Lung (tissue), 12 donors: ENCODE data around the gene CEP78. TPM values are rescaled to one million over a fixed set of nuclear protein-coding genes. Genes with fewer than 3 reads are reported as not detected.

ENCODE experiments used
- ATAC-seq: fragments of 200-7000 bp; cut with Tn5 transposase; one replicate; pipeline ENCODE4 v1.9.1; 2020; ENCODE audit warnings: moderate number of reproducible peaks; ENCODE audit not compliant: insufficient read depth, low FRiP score
- DNase-seq, 3 donors: peaks; one replicate each; pipeline ENCODE4 v3.0.0-alpha.2; 2013 to 2017
- H3K27ac ChIP-seq, 2 donors: one replicate each; pipeline ENCODE4 v1.5.1; 2013; ENCODE audit warnings: mild to moderate bottlenecking in 2 of 2, moderate library complexity in 2 of 2, control low read depth in 1 of 2, inconsistent platforms in 1 of 2, low read depth in 1 of 2, low read length in 1 of 2
- H3K27me3 ChIP-seq, 3 donors: one replicate each; pipeline ENCODE4 v1.5.1; 2013; ENCODE audit warnings: low read length in 2 of 3; ENCODE audit not compliant: control insufficient read depth in 3 of 3, insufficient read depth in 3 of 3
- H3K36me3 ChIP-seq, 4 donors: one replicate each; pipeline ENCODE4 v1.5.1; 2013; ENCODE audit warnings: low read length in 4 of 4, mild to moderate bottlenecking in 1 of 4, moderate library complexity in 1 of 4; ENCODE audit not compliant: control insufficient read depth in 4 of 4, insufficient read depth in 4 of 4
- H3K4me1 ChIP-seq, 5 donors: one replicate each; pipeline ENCODE4 v1.5.1; 2013; ENCODE audit warnings: low read length in 5 of 5, mild to moderate bottlenecking in 2 of 5, moderate library complexity in 1 of 5; ENCODE audit not compliant: control insufficient read depth in 5 of 5, insufficient read depth in 5 of 5
- H3K4me3 ChIP-seq: one replicate; pipeline ENCODE4 v1.5.1; 2013; ENCODE audit warnings: mild to moderate bottlenecking, control low read depth, moderate library complexity
- H3K9ac ChIP-seq, 2 donors: one replicate each; pipeline ENCODE4 v1.5.1; 2013; ENCODE audit warnings: low read length in 2 of 2, control low read depth in 1 of 2; ENCODE audit not compliant: insufficient read depth in 1 of 2
- H3K9me3 ChIP-seq, 4 donors: one replicate each; pipeline ENCODE4 v1.5.1; 2013; ENCODE audit warnings: low read length in 3 of 4, mild to moderate bottlenecking in 1 of 4, moderate library complexity in 1 of 4; ENCODE audit not compliant: control insufficient read depth in 4 of 4, insufficient read depth in 3 of 4
- CTCF ChIP-seq: IDR thresholded peaks from 2 replicates; pipeline ENCODE4 v1.5.1; 2012; ENCODE audit warnings: mild to moderate bottlenecking; ENCODE audit errors: control extremely low read depth, extremely low read depth
- WGBS, 2 donors: extraction: QIAGEN DNeasy Blood & Tissue Kit; methylation state at CpG; one replicate each; pipeline ENCODE4 v1.1.7; 2013; 5-methylcytosine and 5-hydroxymethylcytosine counted together
- polyA plus RNA-seq, 2 donors: library from polyadenylated mRNA; stranded (reverse); fragments of 200-250 nt; gene quantifications; one replicate each; pipeline ENCODE4 v1.2.1, GENCODE V29; 2013
- total RNA-seq, 2 donors: library from RNA; depleted of rRNA in 1 of 2; stranded (reverse); fragments of >200 nt in 1 of 2; gene quantifications; one replicate each; pipeline ENCODE4 v1.2.1, GENCODE V29; 2014 to 2021
- donor health status: control.
- donor health status: control.
- donor health status: Bipolar disorder and iron deficiency.
- donor health status: healthy.
- donor health status: DM: yes; HTN: yes; CAD: no.

Gene CEP78
- total and polyA plus RNA-seq, 4 donors, result 3.7 to 38.0 (median 11.6) TPM

- H3K36me3 ChIP-seq, result no peaks in the 10 kb centered on the region
- no peaks in the 10 kb centered on the region for H3K4me1 ChIP-seq
- no peak overlapping the region for H3K9ac ChIP-seq
- DNase-seq (no peak), ATAC-seq (no peak)
- no peak overlapping the region for H3K4me3 ChIP-seq
- no peaks in the 10 kb centered on the region for H3K27me3 ChIP-seq
- no peak overlapping the region for H3K27ac ChIP-seq
- 97 to 98% methylated on average over 5 of the region's 5 CpGs for whole genome bisulfite sequencing, 2 donors
- peaks cover 0 to 3% (median 0%) of the 10 kb centered on the region in 4 donors for H3K9me3 ChIP-seq
- TF ChIP-seq CTCF, result no peak
These were observed 75.2 kb downstream of the CEP78 start for GRCh38 chr9:78311075-78311474.

DNA sequence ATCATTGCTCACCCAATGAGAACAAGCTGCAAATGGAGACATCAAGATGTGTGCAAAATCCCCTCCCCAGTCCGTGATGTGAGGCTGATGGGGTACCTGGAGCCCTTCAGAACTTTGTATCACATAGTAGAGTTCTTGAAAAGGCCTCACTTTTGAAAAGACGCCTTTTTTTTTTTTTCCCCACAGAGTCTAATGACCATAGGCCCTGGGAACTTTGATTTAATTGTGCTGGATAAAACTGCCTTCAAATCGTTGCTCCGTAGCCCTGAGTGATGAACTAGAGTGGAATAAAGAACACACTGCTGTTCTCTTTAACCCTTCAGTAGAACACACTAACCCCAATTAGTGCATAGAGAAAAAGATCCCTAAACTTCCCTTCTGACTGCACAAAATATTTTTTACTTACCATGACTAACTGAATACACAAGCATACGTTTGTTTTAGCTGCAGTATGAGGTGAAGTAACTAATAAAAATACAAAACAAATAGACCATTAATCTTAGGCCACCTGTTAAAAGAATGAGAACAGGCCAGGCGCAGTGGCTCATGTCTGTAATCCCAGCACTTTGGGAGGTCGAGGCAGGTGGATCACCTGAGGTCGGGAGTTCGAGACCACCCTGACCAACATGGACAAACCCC, 76.1 kb downstream of the CEP78 start:
- no peak for ATAC-seq
- Histone ChIP-seq H3K9me3 (peaks cover 0 to 3% (median 0%) of the 10 kb centered on the region in 4 donors), H3K9ac (no peak overlapping the region), H3K27me3 (no peaks in the 10 kb centered on the region), H3K4me1 (no peaks in the 10 kb centered on the region), H3K27ac (no peak overlapping the region), H3K36me3 (peaks cover 0 to 1% (median 0%) of the 10 kb centered on the region in 4 donors), H3K4me3 (no peak overlapping the region)
- 85 to 93% methylated on average over 9 of the region's 9 CpGs for WGBS, 2 donors
- no peak for DNase-seq
- TF ChIP-seq CTCF, result no peak

DNA sequence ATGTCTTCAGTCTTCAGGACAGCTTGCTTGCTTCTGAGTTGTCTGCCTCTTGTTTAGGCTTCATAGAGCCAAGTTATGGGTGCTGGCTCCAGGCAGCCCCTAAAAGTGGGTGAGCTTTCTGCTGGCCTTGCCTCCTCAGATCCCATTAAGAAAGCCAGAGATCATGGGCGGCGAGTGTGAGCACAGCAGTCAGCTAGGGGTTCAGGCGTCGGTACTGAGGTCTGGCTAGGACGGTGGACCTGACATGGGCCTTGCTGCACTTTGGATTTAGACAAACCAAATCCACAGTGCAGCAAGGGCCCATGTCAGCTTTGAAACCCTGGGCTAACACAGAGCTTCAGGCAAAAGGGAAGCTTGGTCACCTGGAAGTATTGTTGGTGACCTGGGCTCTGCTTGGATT, 78.7 kb downstream of the CEP78 start:
- Histone ChIP-seq H3K9ac (no peak overlapping the region), H3K9me3 (peaks cover 0 to 3% (median 0%) of the 10 kb centered on the region in 4 donors), H3K4me1 (no peaks in the 10 kb centered on the region), H3K4me3 (no peak overlapping the region), H3K27me3 (no peaks in the 10 kb centered on the region), H3K36me3 (peaks cover 0 to 4% (median 0%) of the 10 kb centered on the region in 4 donors), H3K27ac (no peak overlapping the region)
- 95 to 96% methylated on average over 5 of the region's 5 CpGs for WGBS, 2 donors
- no peak for TF ChIP-seq CTCF
- DNase-seq (no peak), ATAC-seq (no peak)
